GM15510 (cell line): ENCODE data around the gene CSTA.

Experiments
- POLR2A ChIP-seq: IDR thresholded peaks from 3 replicates; pipeline ENCODE4 v1.6.1; 2011; ENCODE audit warnings: borderline replicate concordance; ENCODE audit not compliant: insufficient read length; ENCODE audit errors: extremely low read depth

The CSTA gene

DNA sequence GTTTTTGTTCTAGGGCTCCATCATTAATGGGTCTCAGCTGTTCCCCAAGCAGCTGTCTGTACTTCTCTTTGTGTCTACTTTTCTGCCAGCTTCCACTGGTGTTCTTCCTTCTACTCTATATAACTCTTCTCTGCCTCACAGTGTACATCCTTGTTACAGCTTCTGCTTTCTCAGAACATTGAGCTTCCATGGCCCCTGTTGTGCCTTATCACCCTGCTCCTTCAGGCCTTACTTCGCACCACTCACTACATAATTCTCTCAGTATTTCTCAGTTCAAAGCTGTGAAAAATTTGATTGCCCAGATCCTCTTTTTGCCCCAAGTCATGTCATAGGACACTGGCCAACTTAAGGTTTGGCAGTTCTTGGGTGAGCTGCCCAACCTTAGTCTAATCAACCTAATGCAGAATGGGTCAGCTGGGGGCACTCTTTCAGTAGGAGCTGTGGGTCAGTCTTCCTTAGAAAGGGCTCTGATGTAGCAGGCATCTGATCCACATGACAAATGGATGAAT lies 28.9 kb downstream of the CSTA start:
- no peak for TF ChIP-seq POLR2A

DNA sequence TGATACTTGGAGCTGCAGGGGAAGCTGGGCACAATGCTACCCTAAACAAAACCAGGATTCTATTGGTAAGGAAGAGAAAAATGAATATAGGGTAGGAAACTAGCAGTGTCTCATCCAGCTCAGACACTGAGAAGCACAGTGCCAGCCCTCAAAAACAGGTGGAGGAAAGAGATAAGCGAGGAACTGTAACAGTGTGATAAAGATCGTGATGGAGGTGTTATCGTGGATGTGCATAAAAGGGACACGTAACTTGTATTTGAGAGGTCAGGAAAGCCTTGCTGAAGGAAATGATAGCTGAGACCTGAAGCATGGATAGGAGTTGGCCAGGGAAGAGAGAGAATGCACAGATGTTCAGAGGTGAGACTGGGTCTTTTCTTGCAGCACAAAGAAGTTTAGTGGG lies 30.6 kb downstream of the CSTA start:
- no peak for TF ChIP-seq POLR2A

DNA sequence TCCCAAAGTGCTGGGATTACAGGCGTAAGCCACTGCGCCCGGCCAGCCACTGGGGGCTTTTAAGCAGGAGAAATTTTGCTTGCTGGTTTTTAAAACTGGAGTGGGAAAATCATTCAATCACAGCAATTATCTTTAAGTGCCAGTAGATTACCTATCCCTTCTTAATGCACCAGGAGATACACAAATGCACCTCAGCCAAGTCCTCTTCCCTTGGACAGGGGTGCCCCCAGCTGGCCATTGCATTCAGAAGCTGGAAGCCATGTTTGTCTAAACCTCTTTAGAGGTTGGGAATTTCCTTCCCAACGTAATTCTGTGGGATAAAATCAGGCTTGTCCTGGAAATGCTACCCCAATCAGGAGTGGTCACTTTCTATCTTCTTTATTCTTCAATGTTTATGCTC lies 31.4 kb downstream of the CSTA start:
- no peak for TF ChIP-seq POLR2A

DNA sequence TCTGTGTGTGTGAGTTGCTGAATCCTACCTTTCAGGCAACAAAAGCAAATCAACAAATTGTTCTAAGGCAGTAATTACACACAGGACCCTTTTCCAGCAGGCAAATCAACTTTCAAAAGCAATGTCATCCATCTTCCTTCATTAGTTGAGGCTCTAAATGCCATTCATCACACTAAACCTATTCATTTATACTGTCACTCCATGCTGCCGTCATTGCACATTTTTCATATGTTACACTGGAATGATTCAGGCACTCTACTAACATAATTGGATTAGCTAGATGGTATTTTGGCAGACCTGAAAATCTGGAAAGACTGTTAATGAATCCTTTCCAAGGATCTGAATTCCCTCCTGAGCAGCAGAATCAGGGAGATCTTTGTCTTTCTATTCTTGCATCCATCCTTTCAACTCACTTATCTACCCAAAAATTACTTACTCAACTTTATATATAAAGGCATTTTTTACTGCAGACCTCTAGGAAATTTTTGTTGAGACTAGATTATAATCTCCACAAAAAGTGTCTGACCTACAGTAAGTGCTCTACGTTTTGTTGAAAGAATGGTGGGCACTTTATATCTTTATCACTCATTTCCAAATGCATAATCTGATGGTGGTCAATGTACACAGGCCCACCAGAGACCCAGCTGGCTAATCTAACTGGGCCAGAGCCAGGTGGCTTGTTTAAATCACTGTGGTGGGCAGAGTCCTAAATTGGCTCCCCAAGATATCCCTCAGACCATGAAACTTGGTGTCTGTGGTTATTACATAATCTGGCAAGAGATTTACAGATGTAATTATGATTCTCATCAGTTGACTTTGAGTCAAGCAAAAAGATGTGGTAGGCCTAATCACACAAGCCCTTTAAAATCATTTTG lies 33.0 kb downstream of the CSTA start:
- TF ChIP-seq POLR2A: no peak

DNA sequence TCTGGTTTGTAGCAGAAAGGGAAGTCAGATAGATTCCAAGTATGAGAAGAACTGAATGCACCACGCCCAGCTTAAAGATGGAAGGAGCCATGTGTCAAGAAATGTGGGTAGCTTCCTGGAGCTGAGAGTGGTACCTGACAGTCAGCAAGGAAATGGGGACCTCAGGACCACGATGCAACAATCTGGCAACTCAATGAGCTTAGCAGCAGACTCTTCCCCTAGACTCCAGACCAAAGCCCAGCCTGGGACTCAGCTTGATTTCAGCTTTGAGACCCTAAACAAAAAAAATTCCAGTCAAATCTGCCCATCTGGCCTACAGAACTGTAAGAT lies 33.6 kb downstream of the CSTA start:
- TF ChIP-seq POLR2A: no peak

DNA sequence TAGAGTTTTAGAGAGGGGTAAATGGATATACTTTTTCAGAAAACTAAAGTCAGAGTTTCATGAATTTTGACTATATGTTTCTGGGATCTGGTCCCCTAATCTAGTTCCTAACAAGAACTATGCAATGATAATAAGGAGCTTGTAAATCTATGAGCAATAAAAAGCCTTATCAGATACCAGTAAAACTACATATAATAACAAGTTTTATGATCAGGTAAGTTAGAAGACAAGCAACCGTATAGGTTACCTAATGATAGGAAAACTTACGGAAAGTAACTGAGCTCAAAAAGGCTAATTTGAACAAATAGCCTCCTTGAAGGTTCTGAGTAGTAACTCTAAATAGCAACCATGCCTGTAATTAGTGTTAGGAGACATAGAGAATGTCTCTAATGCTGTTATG lies 37.0 kb downstream of the CSTA start:
- no peak for TF ChIP-seq POLR2A

DNA sequence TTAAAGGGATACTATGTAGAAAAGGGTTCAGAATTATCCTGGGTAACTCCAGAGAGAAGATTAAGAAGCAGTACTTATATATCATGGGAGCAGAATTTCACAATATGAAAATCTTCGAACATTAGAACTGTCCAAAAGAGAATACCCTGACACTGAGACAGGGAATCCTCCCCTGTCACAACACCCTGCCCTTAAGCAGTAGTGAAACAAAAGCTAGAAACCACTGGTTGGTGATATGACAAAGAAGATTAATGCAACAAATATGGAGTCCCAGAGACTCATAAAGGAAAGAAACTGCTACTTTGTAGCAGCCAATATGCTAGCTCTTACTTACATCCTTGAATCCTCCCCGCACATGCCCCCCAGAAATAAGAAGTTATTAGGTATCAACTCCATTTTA lies 39.4 kb downstream of the CSTA start:
- TF ChIP-seq POLR2A: no peak

DNA sequence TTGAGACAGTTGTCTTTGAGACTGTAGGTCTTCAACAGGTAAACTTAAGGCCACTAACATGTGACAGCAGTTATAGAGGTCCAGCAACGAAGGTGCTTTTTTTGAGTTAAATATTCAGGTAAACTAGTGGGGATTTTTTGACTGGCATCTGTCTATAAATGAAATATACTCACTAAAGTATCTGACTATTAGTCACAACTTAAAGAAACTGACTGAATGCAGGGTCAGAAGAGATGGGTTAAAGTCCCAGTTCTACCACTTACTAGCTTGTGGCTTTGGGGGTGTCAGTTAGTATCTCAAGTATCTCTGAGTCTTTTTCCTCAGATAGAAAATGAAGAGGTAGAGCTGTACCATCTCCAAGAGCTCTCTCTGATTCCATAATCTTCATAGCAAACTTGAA lies 40.0 kb downstream of the CSTA start:
- no peak for TF ChIP-seq POLR2A

DNA sequence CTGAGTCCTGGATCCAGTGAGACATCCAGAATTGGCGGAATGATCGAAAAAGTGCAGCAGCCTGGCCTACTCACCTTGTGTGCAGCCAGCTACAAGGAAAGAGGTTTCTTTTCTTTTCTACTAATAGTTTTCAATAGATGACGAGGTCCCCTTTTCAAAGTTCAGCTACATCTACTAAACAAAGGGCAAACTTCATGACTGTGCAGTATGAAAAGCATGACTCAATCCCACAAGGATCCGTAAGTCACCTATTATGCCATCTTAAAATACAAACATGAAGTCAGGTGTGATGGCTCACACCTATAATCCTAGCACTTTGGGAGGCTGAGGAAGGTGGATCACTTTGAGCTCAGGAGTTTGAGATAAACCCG lies 41.3 kb downstream of the CSTA start:
- no peak for TF ChIP-seq POLR2A

DNA sequence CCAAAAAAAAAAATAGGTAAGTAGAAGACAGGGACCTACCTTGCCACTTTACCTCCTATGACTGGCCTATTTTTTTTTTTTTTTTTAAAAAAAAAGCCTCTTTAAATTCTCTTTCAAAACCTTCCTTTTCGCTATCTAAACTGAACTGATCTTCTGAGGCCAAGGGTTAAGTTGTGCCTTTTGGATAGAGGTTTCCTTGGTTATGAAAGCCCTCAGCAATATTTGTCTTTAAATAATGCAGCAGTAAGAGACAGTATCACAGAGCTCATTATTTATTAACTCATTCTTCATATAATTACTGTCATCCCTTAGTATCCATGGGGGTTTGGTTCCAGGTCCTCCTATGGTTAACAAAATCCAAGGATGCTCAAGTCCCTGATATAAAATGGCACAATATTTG lies 49.0 kb downstream of the CSTA start:
- no peak for TF ChIP-seq POLR2A

DNA sequence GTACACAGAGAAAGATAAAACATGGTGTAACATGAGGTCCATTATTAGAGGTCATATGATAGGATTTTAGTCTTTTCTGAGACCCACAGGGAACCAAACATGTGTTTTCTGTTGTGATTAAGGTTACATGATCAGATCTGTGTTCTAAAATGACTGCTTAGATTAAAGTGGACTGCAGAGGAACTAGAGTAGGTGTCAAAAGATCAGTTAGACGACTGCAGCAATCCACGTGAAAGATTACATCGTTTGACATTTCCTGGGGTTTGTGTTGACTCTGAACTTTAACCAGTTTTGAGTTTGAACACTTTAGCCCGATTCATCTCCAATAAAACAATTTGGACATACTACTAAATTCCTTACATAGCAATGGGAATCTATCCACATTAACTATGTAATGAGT lies 52.9 kb downstream of the CSTA start:
- TF ChIP-seq POLR2A: no peak

DNA sequence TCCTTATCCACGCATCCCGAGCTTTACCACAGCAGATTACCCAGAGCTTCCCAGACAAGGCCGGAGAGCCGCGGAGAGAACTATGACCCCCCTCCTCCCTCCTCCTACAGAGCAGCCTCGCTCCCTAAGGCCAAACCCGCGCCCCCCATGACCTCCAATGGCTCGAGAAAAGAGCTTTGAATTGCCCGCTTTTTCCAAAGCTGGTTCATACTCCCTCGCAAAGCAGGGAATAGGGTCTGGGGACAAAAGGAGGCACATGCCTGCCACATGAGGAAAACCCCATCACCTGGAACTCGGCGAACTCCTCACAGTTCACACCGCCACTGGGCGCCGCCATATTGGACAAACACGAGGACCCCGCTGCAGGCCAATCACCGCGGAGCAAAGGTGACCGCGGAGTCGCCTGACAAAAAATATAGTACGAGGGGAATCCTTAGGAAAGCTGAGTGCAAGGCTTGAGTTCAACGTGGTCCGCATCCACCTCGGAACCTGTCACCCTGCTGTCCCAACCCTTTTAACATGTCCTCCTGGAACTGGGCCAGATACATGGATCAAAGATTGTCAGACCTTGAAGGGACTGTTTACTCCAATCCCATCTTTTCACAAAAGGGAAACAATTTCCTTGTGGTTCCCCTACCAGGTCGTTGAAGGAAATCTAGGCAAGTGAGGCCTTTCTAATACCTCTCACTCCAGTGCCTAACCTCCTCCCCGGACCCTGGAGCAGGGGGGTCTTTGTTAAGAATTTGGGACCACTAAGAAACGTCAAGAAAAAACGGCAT lies 58.0 kb downstream of the CSTA start, which contains the start of gene MIX23:
MIX23 (minus strand) TSS at position 344 of the 779 bp plus-strand sequence; CDS start at position 337, 7 bp downstream.
- TF ChIP-seq POLR2A: peak; percentile 65

DNA sequence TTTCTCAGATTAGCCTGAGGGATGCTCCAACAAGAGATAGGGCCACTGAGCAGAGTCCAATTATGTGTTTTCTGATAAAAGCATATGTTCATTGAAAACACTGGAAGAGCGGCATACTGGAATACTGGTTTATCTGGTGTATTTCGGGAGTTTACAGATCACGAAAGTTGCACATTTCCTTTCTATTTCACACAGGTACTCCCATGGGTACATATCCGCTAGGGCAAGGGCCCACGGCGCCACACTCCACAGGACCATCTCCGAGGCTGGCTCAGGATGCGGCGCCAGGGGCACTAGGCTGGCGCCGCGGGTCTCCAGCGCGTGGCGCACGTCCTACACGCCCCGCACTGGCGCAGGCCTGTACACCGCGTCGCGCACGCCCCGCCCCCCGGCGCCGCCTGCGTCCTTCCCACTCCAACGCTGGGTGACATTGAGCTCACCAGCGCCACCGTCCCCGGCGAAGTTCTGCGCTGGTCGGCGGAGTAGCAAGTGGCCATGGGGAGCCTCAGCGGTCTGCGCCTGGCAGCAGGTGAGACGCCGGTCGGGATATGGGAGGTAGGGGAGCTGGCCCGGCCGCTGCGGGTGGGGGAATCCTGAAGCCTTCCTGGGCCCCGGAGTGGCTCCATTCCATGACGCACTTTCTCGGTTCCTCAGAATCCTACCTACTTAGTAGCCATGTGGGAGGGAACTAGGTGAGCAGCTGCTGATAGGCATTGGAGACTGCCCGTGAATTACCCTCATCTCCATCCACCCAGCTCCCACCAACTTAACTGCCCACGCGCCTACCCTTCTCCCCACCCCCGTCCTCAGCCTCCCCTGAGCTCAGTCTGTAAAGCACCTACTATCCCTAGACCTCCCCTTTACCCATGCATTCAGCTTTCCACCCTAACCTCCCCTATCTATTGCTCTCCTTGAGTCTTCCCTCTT lies 59.0 kb downstream of the CSTA start, which contains the start of gene FAM162A:
FAM162A (plus strand) TSS at position 412 of the 927 bp plus-strand sequence; CDS start at position 496, 84 bp downstream.
- peak; percentile 91 for TF ChIP-seq POLR2A

DNA sequence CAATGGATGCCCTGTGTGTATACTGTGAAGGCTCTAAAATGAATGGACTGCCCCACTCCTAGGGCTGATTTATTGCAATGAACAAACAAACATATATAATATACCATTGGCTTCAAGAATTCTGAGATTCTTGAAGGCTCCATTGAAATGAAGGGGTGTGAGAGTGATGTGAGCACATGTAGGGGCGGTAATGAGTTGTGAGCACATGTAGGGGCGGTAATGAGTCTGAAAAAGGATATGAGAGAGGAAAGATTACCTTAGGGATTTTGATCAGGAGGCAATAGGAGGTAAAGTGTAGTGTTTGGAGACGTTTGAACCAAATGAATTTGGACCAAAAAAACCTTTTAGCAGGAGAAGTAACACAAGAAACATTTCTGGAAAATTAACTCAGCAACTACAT lies 62.7 kb downstream of the CSTA start:
- TF ChIP-seq POLR2A: no peak
